Vagina (tissue), 2 donors: ENCODE data around the gene CD96. TPM values are rescaled to one million over a fixed set of nuclear protein-coding genes. Genes with fewer than 3 reads are reported as not detected.
A peak's percentile ranks its signal among the peaks of the same experiment; 100 is the strongest.
"Not testable (repeated sequence)": the region's sequence is repeated elsewhere in the genome, so short reads cannot be mapped to it uniquely, and the experiment has no call there.

Experiments used
- DNase-seq, 2 donors: peaks; one replicate each; pipeline ENCODE4 v3.0.0-alpha.2; 2017; ENCODE audit errors: extremely low spot score in 2 of 2
- H3K27ac ChIP-seq: fragments of 200-600 bp; sonication (generic); one replicate; pipeline ENCODE4 v1.5.1; 2019
- H3K27me3 ChIP-seq: fragments of 200-600 bp; sonication (generic); one replicate; pipeline ENCODE4 v1.5.1; 2019
- H3K36me3 ChIP-seq, 2 donors: fragments of 200-600 bp; sonication (generic); one replicate each; pipeline ENCODE4 v1.5.1; 2017 to 2019
- H3K4me1 ChIP-seq: fragments of 200-600 bp; sonication (generic); one replicate; pipeline ENCODE4 v1.5.1; 2019
- H3K4me3 ChIP-seq, 2 donors: fragments of 200-600 bp; sonication (generic); 1 replicate in 1 of 2; 2 replicates in 1 of 2; pipeline ENCODE4 v1.5.1; 2016 to 2019
- H3K9me3 ChIP-seq: fragments of 200-600 bp; sonication (generic); one replicate; pipeline ENCODE4 v1.5.1; 2019
- POLR2A ChIP-seq, 2 donors: fragments of 450-650 bp; IDR thresholded peaks; one replicate each; pipeline ENCODE4 v1.6.1; 2017; ENCODE audit warnings: antibody characterized with exemption in 2 of 2, mild to moderate bottlenecking in 2 of 2, moderate library complexity in 2 of 2
- POLR2AphosphoS5 ChIP-seq, 2 donors: sonication (generic); formaldehyde crosslinking; IDR thresholded peaks; one replicate each; pipeline ENCODE4 v1.9.0; 2017; ENCODE audit warnings: antibody characterized with exemption in 2 of 2, mild to moderate bottlenecking in 2 of 2, low read depth in 1 of 2; ENCODE audit not compliant: insufficient read depth in 1 of 2
- intact Hi-C: fragments of 100-400 bp; cut with DNase I; formaldehyde crosslinking; loops from one replicate; pipeline ENCODE4 v1.15.1; 2023
- total RNA-seq: library from RNA; depleted of rRNA; stranded (reverse); fragments of >200 nt; gene quantifications from one replicate; pipeline ENCODE4 v1.2.3, GENCODE V29; 2016
- TF ChIP-seq, protein P1 (sequence below), 3 experiments: fragments of 450-650 bp in 2 of 3; fragments of 200-600 bp in 1 of 3; sonication (generic) in 1 of 3; IDR thresholded peaks; one replicate each; pipeline ENCODE4 v1.5.1; 2017 to 2019; ENCODE audit warnings: antibody characterized with exemption in 3 of 3, mild to moderate bottlenecking in 2 of 3, moderate library complexity in 2 of 3

Gene CD96
- total RNA-seq, 1 donor from 2014 or later, result 13.5 TPM

DNA sequence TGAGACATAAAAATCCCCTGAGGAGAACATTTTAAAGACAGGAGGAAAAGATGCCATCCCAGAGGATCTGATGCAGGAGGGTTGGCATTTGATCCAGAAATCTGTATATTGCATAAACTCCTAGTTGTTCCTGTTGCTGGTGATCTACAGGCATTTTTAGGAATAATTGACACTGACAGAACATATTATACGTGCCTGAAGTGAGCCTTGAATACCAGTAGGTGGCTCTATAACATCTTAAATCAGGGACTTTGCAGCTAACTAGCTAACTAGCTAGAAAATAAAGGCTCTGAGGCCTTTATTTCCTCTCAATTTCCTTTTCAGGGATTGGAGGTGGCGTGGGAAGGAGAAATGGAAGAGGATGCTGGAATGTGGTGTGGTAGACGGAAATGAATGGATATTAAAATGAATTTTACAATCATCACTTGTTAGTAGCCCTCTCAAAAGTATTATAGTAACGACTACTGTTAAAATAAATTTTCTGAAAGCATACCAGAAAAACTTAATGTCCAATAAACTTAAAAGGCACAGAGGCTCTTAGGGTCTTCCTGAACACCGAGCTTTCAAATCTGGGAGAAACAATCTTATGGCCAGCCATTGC, 127.0 kb downstream of the CD96 start:
- Histone ChIP-seq H3K4me3 (no peak overlapping the region), H3K27me3 (no peaks in the 10 kb centered on the region), H3K27ac (no peak overlapping the region), H3K4me1 (peaks cover 6% of the 10 kb centered on the region), H3K9me3 (no peaks in the 10 kb centered on the region), H3K36me3 (no peaks in the 10 kb centered on the region)
- TF ChIP-seq, protein P1, sequence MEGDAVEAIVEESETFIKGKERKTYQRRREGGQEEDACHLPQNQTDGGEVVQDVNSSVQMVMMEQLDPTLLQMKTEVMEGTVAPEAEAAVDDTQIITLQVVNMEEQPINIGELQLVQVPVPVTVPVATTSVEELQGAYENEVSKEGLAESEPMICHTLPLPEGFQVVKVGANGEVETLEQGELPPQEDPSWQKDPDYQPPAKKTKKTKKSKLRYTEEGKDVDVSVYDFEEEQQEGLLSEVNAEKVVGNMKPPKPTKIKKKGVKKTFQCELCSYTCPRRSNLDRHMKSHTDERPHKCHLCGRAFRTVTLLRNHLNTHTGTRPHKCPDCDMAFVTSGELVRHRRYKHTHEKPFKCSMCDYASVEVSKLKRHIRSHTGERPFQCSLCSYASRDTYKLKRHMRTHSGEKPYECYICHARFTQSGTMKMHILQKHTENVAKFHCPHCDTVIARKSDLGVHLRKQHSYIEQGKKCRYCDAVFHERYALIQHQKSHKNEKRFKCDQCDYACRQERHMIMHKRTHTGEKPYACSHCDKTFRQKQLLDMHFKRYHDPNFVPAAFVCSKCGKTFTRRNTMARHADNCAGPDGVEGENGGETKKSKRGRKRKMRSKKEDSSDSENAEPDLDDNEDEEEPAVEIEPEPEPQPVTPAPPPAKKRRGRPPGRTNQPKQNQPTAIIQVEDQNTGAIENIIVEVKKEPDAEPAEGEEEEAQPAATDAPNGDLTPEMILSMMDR (IDR thresholded peaks at IDR 0.05), result peak; percentile 70 to 78 (median 70)
- TF ChIP-seq POLR2AphosphoS5 (IDR thresholded peaks at IDR 0.05; ENCODE audit: insufficient read depth in 1 of 2, low read depth in 1 of 2), result peak in 1 of 2 donors; percentile 33
- no peak for TF ChIP-seq POLR2A (IDR thresholded peaks at IDR 0.05)
- no peak for DNase-seq
- intact Hi-C loops, result loop anchor here (10.0 kb wide), 1 partner anchor 376 kb away; no protein-coding TSS in a partner anchor

DNA sequence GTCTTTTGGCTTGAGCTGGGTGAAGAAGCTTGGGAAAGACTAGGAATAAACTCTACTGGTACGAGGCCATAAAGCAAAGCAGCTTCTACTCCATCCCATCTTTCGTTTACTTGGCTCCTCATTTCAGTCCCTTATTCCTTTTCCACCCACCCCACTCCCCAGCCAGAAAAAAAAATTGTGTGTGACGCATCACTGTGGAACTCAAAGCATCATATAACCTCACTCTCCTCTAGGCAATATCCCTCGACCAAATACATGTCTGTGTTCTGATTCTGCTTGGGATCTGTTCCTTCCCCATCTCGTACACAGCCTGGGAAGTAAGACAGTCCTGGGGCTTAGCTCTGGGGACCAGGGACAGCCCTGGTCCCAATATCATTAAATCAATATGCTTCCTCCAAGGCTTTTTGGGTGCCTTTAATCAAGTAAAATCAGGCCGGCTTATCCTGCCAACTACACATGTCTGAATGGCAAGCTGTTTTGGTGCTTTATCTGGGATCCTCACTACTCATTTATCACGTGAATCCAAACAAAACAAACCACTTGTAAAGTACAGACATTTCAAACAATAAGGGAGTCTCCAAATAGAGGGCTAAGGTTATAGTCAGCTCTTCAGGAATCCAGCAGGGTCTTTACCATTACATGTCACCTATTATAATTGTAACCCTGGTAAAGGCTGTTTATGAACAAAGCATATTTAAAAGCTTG, 128.1 kb downstream of the CD96 start:
- H3K27ac ChIP-seq, result no peak overlapping the region
- no peaks in the 10 kb centered on the region for H3K27me3 ChIP-seq
- H3K4me1 ChIP-seq, result peaks cover 11% of the 10 kb centered on the region
- intact Hi-C loops, result loop anchor here (10.0 kb wide), 1 partner anchor 375 kb away; no protein-coding TSS in a partner anchor
- H3K4me3 ChIP-seq, result no peak overlapping the region
- H3K9me3 ChIP-seq, result no peaks in the 10 kb centered on the region
- TF ChIP-seq, protein P1 (IDR thresholded peaks at IDR 0.05), result no peak
- TF ChIP-seq POLR2AphosphoS5 (IDR thresholded peaks at IDR 0.05; ENCODE audit: insufficient read depth in 1 of 2, low read depth in 1 of 2), result no peak
- TF ChIP-seq POLR2A (IDR thresholded peaks at IDR 0.05), result no peak
- H3K36me3 ChIP-seq, result no peaks in the 10 kb centered on the region
- no peak for DNase-seq

DNA sequence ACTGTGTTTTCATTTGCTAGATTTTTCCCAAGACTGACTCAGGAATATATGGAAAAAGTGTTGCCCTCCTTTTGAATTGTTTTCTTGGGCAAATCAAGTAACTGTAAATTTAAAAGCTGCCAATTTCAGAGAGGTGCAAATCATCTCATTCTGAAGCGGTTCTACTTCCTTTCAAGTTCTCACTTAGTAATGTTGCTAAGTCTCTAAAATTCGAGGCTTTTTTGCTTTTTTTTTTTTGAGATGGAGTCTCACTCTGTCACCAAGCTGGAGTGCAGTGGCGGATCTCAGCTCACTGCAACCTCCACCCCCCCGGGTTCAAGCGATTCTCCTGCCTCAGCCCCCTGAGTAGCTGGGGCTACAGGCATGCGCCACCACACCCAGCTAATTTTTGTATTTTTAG, 130.5 kb downstream of the CD96 start:
- H3K4me1 ChIP-seq, result peaks cover 20% of the 10 kb centered on the region
- H3K9me3 ChIP-seq, H3K4me3 ChIP-seq, intact Hi-C loops, H3K27me3 ChIP-seq, DNase-seq, H3K27ac ChIP-seq, H3K36me3 ChIP-seq: not testable (repeated sequence)

DNA sequence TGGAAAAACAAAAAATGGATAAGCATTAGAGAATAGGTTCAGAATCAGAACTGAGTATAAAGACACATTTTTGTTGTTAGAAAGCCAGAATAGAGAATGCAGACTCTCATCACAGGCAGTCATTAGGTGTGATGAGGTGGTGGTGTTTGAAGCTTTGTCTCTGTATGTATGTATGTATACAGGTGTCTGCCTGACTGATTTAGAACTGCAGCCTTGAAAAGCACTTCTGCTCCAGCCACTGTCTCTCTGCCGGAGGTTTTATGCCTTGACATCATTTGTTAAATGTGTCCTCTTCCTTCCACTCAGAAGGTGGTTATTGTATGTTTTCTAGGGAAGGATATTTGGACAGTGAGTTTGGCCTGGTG, 133.8 kb downstream of the CD96 start:
- H3K27ac ChIP-seq, result no peak overlapping the region
- H3K27me3 ChIP-seq, result no peaks in the 10 kb centered on the region
- DNase-seq, result no peak
- no peaks in the 10 kb centered on the region for H3K36me3 ChIP-seq
- peaks cover 20% of the 10 kb centered on the region for H3K4me1 ChIP-seq
- intact Hi-C loops, result loop anchor here (5.0 kb wide), 1 partner anchor 36 kb away; no protein-coding TSS in a partner anchor
- no peaks in the 10 kb centered on the region for H3K9me3 ChIP-seq
- TF ChIP-seq POLR2A (IDR thresholded peaks at IDR 0.05), result no peak
- TF ChIP-seq POLR2AphosphoS5 (IDR thresholded peaks at IDR 0.05; ENCODE audit: insufficient read depth in 1 of 2, low read depth in 1 of 2), result no peak
- TF ChIP-seq, protein P1 (IDR thresholded peaks at IDR 0.05), result no peak
- no peak overlapping the region for H3K4me3 ChIP-seq

DNA sequence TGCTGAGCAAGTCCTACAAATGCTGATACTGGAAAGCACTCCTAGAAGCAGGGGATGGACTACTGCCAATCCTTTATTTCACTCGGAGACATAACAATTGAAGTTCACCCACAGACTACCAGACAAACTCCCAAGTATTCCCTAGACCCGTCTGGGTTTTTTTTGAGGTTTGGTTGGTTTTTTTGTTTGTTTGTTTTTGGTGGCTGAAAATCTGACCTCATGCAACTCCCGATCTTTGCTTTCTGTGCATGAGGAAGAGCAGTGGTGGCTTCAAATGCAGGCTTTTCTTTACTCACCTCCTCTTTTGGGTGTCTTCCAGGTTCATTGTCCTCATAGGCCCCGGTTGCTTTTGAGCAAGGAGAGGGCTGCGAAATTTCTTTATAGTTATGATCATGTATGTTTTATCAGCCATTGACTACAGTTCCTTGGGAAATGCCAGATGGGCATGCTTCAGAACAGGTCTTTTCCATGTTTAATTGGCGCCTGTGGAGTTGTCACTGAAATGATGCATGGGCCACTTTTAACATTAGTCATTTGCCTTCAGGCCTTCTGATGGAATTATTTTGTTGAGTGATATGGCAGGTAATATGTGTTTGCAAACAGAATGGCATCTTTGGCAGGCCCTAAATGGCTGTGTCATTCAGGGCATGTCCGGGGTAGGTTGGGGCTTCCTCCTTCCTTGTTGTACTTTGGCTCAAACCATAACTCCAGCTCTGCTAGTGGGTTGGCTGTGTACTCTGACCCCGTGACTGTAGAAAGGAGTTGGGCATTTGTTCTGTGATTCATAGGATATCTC, 134.4 kb downstream of the CD96 start:
- Histone ChIP-seq H3K4me1 (peaks cover 20% of the 10 kb centered on the region), H3K4me3 (no peak overlapping the region), H3K27me3 (no peaks in the 10 kb centered on the region), H3K36me3 (no peaks in the 10 kb centered on the region), H3K27ac (no peak overlapping the region), H3K9me3 (no peaks in the 10 kb centered on the region)
- TF ChIP-seq, protein P1 (IDR thresholded peaks at IDR 0.05), result no peak
- TF ChIP-seq POLR2AphosphoS5 (IDR thresholded peaks at IDR 0.05; ENCODE audit: insufficient read depth in 1 of 2, low read depth in 1 of 2), result peak in 1 of 2 donors; percentile 65
- peak in 1 of 2 donors; percentile 97 for DNase-seq
- intact Hi-C loops, result loop anchor here (5.0 kb wide), 1 partner anchor 36 kb away; no protein-coding TSS in a partner anchor
